Skin of body (tissue), 2 donors: ENCODE measurements around the gene NUDT2. TPM values are rescaled to one million over a fixed set of nuclear protein-coding genes. Genes with fewer than 3 reads are reported as not detected.
A peak's percentile ranks its signal among the peaks of the same experiment; 100 is the strongest.

Experiments
- DNase-seq: peaks from one replicate; lab custom pipeline; 2025; lab: John Stamatoyannopoulos, UW
- total RNA-seq: library from RNA; depleted of rRNA; stranded (reverse); fragments of >200 nt; gene quantifications from one replicate; pipeline ENCODE4 v1.2.3, GENCODE V29; 2014

NUDT2 gene
- total RNA-seq, 1 donor from 2014 or later: 17.3 TPM

DNA sequence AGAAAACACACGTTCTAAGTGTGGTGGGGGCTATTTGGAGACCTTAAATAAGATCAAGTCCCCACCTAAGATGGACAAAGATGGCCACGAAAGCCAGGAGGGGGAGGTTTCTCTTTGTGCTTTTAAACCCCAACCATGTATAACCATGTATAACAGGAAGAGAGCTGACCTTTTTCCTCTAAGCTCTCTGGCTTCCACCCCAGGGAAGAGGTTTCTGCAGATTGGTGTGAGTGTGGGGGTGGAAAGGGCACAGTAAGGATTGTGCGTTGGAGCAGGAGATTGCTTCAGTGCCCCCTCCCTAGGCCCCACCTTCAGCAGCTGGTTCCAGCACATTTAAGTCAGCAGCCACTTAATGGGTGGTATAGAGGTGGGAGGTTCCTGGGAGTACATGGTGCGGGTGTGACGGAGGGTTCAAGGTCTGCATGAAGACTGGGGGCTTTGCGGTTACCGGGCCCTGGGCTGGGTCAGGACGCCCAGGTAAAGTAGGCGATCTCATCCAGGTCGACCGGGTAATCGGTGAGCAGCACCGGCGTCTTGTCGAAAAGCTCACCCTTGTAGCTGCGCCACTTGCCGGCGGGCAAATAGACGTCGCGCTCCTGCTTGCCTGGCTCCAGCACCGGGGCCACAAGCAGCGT is 41.1 kb downstream of the NUDT2 start:
- no peak for DNase-seq

GRCh38 chr9:34370970-34371880 is 41.9 kb downstream of the NUDT2 start:
- no peak for DNase-seq

DNA sequence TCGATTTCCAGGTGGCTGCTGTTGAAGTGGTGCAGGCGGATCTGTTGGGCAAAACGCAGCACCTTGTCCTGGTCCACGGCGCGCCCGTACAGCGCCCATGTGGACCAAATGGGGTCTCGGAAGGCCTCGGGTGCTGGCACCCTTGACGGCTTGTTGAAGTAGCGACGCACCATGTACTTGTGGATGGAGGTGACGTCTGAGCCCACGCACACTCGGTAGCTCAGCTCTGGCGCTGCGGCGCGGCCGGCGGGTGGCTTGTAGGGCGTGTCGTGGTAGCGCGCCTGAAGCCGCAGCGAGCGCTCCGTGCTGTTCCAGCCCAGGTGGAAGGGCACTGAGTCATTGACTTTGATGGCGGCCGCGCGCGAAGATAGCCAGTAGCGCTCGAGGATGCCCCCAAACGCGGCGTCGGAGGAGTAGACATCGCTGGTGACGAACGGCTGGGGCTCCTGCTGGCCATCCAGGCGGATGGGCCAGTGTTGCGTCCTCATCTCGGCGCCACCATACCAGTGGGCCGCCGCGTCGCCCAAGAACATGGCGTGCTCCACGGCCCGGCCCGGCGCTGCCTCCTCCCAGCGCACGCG is 42.6 kb downstream of the NUDT2 start:
- DNase-seq: no peak

DNA sequence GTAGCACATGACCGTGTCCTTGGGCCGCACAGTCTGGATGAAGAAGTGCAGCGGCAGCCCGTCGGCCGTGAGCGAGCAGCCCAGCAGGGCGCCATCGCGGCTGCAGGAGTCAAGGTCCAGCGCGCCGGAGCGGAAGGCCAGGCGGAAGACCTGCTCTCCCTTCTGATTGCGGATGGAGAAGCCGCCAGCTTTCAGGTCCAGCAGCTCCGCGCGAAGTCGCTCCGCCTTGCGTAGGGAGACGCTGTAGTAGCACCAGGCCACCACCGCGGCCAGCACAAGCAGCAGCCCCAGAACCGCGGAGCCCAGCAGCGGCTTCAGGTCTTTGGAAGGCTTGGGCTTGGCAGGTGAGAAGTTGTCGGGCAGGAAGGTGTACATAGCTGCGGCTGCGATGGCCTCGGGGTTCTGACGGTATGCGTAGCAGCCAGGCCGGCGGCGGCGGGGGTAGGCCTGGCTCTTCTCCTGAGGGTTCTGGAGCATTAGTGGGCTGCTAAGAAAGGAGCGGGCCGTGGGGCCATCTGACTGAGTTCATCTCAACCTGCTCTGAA is 43.2 kb downstream of the NUDT2 start:
- no peak for DNase-seq

DNA sequence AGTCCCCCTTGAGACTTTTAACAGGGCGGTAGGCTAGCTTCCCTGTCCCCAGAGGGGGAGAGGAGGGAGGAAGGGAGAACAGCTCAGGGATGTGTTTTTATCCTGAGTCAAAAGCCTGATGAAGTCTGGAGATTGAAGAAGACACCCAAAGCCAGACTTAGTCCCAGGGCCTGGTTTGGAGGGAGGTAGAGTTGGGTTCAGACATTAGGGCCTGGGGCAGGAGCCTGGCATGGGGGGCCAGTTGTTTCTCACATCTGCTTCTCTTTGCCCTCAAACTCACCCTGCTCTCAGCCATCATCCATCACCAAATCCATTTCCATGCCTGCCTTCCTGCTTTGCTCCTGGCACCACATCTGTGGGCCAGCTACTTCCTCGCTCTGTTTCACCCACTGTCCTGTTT is 44.4 kb downstream of the NUDT2 start:
- no peak for DNase-seq

DNA sequence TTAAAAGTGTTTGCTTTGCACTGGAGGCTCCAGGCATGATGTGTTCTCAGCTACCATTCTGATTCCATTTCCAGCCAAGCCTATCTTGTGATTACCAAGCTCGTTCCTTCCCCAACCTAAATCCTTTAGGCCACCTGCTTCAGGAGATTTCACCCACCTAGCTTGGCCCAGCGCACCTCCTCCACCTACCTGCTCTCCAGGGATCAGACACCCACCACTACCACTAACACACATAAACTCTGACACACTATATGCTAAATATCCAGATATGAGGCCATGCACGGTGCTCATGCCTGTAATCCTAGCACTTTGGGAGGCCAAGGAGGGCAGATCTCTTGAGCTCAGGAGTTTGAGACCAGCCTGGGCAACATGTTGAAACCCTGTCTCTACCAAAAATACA is 45.0 kb downstream of the NUDT2 start:
- DNase-seq: no peak

DNA sequence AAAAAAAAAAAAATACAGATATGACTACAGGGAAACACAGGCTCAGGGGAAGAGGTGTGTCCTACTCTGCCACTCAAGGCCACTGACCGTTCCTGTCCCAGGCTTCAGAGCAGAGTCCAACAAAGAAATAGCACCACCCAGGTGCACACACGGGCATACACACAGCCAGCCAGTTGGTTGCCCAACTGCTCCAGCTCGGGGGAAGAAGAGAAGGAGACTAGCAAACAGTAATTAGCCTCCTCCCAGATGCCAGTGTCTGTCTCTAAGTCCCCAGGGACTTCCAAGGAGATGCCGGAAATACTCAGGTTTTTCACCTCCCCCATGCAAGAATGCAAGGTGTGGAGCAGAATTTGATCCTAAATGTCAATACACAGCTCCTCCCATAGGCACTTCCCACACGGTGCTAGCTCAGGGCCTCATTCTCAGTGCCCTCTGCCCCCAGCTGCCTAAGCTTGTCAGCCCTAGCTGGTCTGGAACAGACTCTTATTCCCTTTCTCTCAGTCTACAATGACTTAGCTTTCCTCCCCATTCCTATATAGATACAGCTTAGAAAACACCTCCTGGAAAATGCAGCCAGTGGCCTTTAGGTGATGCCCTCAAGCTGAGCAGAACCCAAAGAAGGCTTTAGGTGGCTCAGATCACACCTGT is 45.7 kb downstream of the NUDT2 start:
- DNase-seq: no peak

DNA sequence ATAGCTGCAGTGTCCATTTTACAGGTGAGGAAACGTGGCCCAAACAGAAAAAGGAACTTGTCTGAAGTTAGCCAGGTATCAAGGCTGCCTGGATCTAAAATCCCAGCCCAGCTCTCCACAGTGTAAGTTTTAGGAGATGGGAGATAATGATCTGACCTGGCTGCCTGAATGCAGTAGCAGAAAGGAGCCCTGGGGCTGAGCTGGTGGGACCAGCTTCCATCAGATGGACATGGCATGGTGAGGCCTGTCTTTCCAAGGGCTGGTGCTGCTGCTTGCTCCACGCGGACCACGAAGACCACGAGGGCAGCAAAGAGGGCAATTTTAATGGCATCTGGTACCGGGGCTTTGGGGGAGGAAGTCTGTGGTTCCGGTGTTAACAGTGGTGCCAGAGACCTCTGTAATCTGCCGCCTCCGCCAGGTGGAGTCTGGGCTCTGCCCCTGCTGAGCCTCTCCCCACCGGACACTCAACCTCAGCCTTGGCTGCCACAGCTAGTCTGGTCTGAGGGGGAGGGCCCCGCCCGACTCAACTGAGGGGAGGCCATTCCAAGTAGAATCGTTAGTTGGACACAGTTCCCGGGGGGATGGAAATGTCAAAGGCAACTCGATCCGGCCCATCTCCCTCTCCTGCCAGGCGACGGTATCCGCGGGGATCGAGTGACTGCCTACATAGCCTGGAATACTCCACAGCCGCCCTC is 46.7 kb downstream of the NUDT2 start:
- no peak for DNase-seq

- DNase-seq: peak; percentile 64
Measured at GRCh38 chr9:34376596-34377403, 47.4 kb downstream of the NUDT2 start, which contains the start of gene MYORG. Gene MYORG, minus strand, starts transcription at chr9:34376898. Its CDS starts 3,955 bp downstream, at chr9:34372943.

GRCh38 chr9:34377404-34377746 is 48.0 kb downstream of the NUDT2 start:
- no peak for DNase-seq

DNA sequence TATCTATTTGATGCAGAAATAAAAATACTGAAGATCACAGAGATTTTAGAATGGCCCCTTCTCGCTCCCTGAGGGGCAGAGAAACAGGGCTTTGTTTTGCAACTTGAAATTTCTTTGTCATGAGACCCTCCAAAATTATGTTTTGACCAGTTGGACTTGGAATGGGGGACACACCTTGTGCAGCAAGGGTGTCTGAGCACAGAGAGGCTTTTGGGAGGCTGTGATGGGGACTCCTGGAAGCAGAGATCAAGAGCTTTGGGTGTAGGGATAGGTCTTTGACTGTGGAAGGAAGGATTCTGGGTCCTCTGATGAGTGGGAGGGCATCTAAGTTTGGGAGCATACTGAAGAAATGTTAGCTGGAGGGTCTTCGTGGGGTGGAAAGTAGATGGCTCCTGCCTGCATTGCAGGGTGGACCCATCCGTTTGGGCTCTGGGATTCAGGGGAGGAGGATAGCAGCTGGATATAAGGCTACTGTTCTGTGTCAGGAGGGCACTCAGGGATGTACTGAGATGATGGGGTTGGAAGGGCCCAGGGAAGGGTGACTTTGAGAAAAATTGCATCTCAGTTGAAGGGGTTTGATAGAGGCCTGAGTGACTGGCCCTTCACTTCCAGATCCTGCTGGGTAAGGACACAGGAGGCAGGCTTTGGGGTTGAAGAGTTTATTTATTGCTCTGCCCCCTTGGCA is 49.1 kb downstream of the NUDT2 start:
- no peak for DNase-seq

- DNase-seq: peak; percentile 56
Measured at GRCh38 chr9:34379334-34380033, 50.1 kb downstream of the NUDT2 start.

DNA sequence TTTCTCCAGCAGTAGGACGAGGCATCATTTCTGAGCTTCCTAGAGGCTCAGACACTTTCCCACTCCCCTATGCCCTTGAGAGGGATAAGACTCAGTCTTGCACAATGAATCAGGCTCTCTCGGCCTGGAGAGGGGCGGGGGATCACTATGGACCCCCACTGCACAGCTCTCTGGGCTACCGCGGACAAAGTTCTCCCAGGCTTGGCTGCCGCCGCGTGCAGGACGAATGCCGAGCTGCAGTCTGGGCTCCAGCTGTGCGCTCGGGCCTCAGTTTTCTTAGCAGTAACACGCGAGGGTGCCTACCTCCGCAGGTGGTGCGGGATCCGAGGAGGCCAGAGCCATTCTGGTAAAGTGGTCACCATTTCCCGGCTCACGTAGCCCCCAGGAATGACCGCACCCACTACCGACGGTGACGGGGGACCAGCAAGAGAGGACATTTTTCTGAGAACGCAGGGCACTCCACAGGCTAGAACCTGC is 50.7 kb downstream of the NUDT2 start:
- DNase-seq: no peak

- DNase-seq: no peak
Measured at GRCh38 chr9:34380511-34381315, 51.3 kb downstream of the NUDT2 start.

DNA sequence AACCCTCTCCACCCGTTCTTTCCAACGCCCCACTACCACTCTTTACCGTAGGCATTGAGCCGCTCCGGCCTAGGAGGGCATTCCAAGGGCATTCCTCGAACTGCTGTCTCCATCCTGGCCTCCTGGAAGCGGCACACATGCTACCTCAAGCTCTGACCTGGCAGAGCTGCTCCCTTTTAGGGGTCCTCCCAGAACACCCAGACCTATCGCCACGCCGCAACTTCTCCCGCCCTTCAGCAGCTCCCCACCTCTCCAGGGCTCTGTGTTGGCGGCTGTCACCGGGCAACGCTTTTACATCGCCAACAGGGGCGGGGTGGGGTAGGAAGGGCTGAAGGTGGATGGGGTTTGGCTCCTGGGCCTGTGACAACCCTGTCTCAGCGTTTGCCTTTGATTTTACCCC is 52.0 kb downstream of the NUDT2 start:
- no peak for DNase-seq

GRCh38 chr9:34382054-34382453 is 52.7 kb downstream of the NUDT2 start:
- DNase-seq: no peak

DNA sequence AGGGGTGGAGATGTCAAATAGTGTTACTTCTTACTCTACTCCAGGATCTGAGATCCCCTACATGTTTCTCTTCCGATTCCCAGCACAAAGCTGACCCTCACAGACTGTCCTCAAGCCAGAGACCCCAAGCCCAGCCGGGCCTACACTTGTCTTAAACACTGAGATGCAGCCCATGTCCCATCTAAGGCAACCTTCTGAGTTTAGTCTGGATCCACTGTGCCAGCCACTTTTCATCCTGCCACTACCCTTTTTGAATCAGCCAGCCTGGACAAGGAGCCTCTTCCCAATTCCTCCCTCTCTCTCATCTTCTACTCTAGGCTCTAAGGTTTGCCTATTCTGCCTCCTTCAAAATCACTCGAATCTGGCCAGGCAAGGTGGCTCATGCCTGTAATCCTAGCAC is 53.5 kb downstream of the NUDT2 start:
- DNase-seq: no peak

- no peak for DNase-seq
Measured at GRCh38 chr9:34383904-34384303, 54.5 kb downstream of the NUDT2 start.
